Suprapubic skin (tissue), 4 donors: ENCODE data around the gene CTNND2. TPM values are rescaled to one million over a fixed set of nuclear protein-coding genes. Genes with fewer than 3 reads are reported as not detected.
"Not testable (repeated sequence)": the region's sequence is repeated elsewhere in the genome, so short reads cannot be mapped to it uniquely, and the experiment has no call there.

Experiments used
- DNase-seq, 2 donors: peaks; one replicate each; pipeline ENCODE4 v3.0.0-alpha.2; 2019; ENCODE audit warnings: low spot score in 2 of 2
- H3K27ac ChIP-seq: fragments of 200-600 bp; sonication (generic); one replicate; pipeline ENCODE4 v1.5.1; 2019
- H3K27me3 ChIP-seq: fragments of 200-600 bp; sonication (generic); one replicate; pipeline ENCODE4 v1.5.1; 2019
- H3K36me3 ChIP-seq: fragments of 200-600 bp; sonication (generic); one replicate; pipeline ENCODE4 v1.5.1; 2019
- H3K4me1 ChIP-seq: fragments of 200-600 bp; sonication (generic); one replicate; pipeline ENCODE4 v1.5.1; 2019
- H3K4me3 ChIP-seq: fragments of 200-600 bp; sonication (generic); one replicate; pipeline ENCODE4 v1.5.1; 2019; ENCODE audit warnings: mild to moderate bottlenecking
- H3K9me3 ChIP-seq: fragments of 200-600 bp; sonication (generic); one replicate; pipeline ENCODE4 v1.5.1; 2019
- EP300 ChIP-seq: sonication (generic); formaldehyde crosslinking; IDR thresholded peaks from one replicate; pipeline ENCODE4 v1.6.1; 2017; ENCODE audit warnings: antibody characterized with exemption
- POLR2A ChIP-seq, 2 donors: fragments of 450-650 bp; IDR thresholded peaks; one replicate each; pipeline ENCODE4 v1.6.1; 2017; ENCODE audit warnings: antibody characterized with exemption in 2 of 2, mild to moderate bottlenecking in 2 of 2, moderate library complexity in 2 of 2
- POLR2AphosphoS5 ChIP-seq, 3 donors: sonication (generic); formaldehyde crosslinking; IDR thresholded peaks; one replicate each; pipeline ENCODE4 v1.6.1; 2017; ENCODE audit warnings: antibody characterized with exemption in 3 of 3
- WGBS: methylation state at CpG from one replicate; pipeline ENCODE4 v1.1.5; 2018; 5-methylcytosine and 5-hydroxymethylcytosine counted together
- total RNA-seq, 4 donors: library from RNA; depleted of rRNA; stranded (reverse); fragments of >200 nt; gene quantifications; one replicate each; pipeline ENCODE4 v1.1.0, GENCODE V29; 2016
- TF ChIP-seq, protein P1 (sequence below), 2 donors: fragments of 200-600 bp in 1 of 2; fragments of 450-650 bp in 1 of 2; sonication (generic) in 1 of 2; IDR thresholded peaks; one replicate each; pipeline ENCODE4 v1.5.1; 2016 to 2019; ENCODE audit warnings: antibody characterized with exemption in 2 of 2, mild to moderate bottlenecking in 1 of 2, moderate library complexity in 1 of 2

CTNND2 gene
- total RNA-seq, 4 donors from 2014 or later: 0.40 to 3.8 (median 2.2) TPM

DNA sequence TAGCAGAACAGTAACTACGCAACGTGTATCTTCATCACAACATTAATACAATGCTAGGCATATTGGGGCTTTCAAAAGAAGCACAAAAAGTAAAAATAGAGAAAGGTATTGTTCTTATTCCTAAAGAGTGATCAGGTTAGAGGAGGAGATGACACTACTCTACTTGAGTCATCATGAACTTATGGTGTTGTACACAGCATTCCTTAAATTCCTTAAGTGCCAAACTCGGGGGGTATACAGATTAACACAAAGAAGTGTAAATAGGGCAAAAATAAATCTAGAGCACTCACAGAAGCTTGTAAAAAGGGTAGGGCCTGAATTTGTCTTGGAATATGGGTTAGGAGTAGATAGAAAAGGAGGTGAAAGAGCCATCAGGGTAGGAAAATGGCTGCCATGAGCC lies 835.2 kb downstream of the CTNND2 start:
- TF ChIP-seq EP300: no peak
- TF ChIP-seq, protein P1, sequence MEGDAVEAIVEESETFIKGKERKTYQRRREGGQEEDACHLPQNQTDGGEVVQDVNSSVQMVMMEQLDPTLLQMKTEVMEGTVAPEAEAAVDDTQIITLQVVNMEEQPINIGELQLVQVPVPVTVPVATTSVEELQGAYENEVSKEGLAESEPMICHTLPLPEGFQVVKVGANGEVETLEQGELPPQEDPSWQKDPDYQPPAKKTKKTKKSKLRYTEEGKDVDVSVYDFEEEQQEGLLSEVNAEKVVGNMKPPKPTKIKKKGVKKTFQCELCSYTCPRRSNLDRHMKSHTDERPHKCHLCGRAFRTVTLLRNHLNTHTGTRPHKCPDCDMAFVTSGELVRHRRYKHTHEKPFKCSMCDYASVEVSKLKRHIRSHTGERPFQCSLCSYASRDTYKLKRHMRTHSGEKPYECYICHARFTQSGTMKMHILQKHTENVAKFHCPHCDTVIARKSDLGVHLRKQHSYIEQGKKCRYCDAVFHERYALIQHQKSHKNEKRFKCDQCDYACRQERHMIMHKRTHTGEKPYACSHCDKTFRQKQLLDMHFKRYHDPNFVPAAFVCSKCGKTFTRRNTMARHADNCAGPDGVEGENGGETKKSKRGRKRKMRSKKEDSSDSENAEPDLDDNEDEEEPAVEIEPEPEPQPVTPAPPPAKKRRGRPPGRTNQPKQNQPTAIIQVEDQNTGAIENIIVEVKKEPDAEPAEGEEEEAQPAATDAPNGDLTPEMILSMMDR (IDR thresholded peaks at IDR 0.05): no peak
- TF ChIP-seq POLR2AphosphoS5 (IDR thresholded peaks at IDR 0.05): no peak
- no peak for TF ChIP-seq POLR2A (IDR thresholded peaks at IDR 0.05)
- no peaks in the 10 kb centered on the region for H3K4me1 ChIP-seq
- H3K4me3 ChIP-seq: no peak overlapping the region
- WGBS: 71% methylated on average over 3 of the region's 3 CpGs
- H3K27ac ChIP-seq: no peak overlapping the region
- no peaks in the 10 kb centered on the region for H3K36me3 ChIP-seq
- H3K27me3 ChIP-seq: peaks cover 3% of the 10 kb centered on the region
- H3K9me3 ChIP-seq: no peaks in the 10 kb centered on the region
- DNase-seq: no peak

DNA sequence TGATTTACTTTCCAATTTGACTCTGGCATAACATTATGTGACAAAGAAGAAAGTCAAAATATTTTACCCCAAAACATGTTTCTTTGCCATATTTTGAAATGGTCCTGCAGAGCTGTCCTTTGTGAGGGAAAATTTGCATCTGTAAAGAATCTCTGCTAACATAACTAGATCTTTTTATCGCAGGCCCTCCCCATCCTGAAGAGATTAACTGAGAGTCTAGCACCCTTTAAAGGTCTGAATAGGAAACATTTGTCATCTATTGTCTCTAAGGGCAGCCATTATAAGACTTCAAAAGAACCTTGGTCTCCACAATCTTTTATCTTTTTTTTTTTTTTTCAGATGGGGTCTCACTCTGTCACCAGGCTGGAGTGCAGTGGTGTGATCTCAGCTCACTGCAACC lies 838.5 kb downstream of the CTNND2 start:
- 86% methylated on average over 1 of the region's 1 CpG for WGBS
- not testable (repeated sequence) for H3K4me3 ChIP-seq, H3K27me3 ChIP-seq, H3K36me3 ChIP-seq, H3K9me3 ChIP-seq, H3K4me1 ChIP-seq, H3K27ac ChIP-seq, DNase-seq

DNA sequence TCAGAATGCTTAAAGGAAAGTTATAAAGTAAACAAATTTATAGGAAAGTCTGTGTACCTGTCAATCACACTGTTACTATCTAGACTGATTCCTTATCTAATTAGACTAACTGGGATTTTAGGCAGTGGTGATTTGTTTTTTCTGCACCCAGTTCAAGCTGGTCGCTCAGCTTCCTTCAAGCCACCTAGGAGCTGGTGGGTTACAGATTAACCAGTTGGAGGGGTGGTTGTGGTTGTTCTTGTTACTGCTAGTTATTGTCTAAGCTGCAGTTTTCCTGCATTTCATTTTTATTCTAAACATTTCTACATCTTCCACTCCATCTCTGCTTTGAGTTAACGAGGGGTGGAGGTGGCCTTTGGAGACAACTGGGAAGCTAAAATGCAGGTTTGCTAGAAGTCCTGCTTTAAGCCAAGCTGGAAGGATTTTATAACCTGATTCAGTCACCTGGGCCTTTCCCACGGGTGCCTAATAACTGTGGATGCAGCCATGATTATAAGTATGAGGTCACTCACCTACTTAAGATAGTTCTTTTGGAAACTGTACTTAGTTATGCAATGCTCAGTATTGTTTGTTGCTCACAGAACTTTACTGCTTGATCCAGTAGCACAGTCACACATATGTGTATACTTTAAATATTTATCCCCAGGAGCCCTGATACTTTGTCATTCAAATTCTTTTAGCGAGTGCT lies 839.3 kb downstream of the CTNND2 start:
- Histone ChIP-seq H3K4me3 (no peak overlapping the region), H3K27ac (no peak overlapping the region), H3K27me3 (no peaks in the 10 kb centered on the region), H3K4me1 (no peaks in the 10 kb centered on the region), H3K36me3 (no peaks in the 10 kb centered on the region), H3K9me3 (no peaks in the 10 kb centered on the region)
- no peak for DNase-seq
- WGBS: 73% methylated on average over 4 of the region's 4 CpGs
- no peak for TF ChIP-seq EP300
- no peak for TF ChIP-seq POLR2AphosphoS5 (IDR thresholded peaks at IDR 0.05)
- TF ChIP-seq POLR2A (IDR thresholded peaks at IDR 0.05): no peak
- TF ChIP-seq, protein P1 (IDR thresholded peaks at IDR 0.05): no peak

DNA sequence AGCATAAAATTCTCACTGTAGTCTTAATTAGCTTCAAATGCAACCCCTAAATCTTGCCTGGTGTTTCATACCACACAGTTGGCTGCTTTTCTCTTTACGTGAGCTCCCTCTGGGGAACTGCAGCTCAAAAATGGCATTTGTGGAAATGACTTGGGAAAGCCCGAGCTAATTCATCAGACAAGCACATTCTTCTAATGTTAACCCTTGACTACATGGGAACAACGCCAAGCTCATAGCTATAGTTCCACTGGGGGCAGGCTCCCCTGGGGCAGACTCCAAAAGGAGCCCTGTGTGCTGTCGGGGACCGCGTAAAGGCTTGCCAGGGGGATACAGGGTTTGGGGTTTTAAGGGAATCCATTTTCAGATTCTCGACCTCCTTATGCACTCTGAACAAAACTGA lies 841.8 kb downstream of the CTNND2 start:
- DNase-seq: no peak
- Histone ChIP-seq H3K36me3 (no peaks in the 10 kb centered on the region), H3K9me3 (no peaks in the 10 kb centered on the region), H3K4me3 (no peak overlapping the region), H3K27me3 (no peaks in the 10 kb centered on the region), H3K27ac (no peak overlapping the region), H3K4me1 (no peaks in the 10 kb centered on the region)
- WGBS: 26% methylated on average over 7 of the region's 7 CpGs
- TF ChIP-seq, protein P1 (IDR thresholded peaks at IDR 0.05): no peak
- TF ChIP-seq POLR2A (IDR thresholded peaks at IDR 0.05) (no peak), EP300 (no peak), POLR2AphosphoS5 (IDR thresholded peaks at IDR 0.05) (no peak)

DNA sequence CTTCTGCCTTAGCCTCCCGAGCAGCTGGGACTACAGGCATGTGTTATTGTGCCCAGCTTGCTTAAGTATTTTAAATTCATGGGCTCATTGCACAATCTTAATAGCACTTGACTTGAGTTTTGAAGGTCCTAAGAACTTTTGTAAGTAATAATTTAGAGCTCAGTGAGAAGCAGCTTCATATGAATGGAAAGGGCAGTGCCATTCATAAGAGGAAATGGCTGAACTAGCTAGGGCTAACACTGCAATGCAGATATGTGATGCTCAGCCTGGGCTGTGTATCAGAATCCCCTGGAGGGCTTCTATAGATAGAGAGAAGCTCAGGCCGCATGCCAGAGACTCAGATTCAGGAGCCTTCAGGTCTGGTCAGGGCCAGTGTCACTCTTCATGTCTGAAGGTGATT lies 847.7 kb downstream of the CTNND2 start:
- no peak for TF ChIP-seq POLR2A (IDR thresholded peaks at IDR 0.05)
- no peak for TF ChIP-seq POLR2AphosphoS5 (IDR thresholded peaks at IDR 0.05)
- TF ChIP-seq, protein P1 (IDR thresholded peaks at IDR 0.05): no peak
- no peak for TF ChIP-seq EP300
- H3K27me3 ChIP-seq: no peaks in the 10 kb centered on the region
- DNase-seq: no peak
- no peaks in the 10 kb centered on the region for H3K9me3 ChIP-seq
- H3K36me3 ChIP-seq: no peaks in the 10 kb centered on the region
- H3K4me3 ChIP-seq: no peak overlapping the region
- H3K4me1 ChIP-seq: no peaks in the 10 kb centered on the region
- 88% methylated on average over 2 of the region's 2 CpGs for WGBS
- no peak overlapping the region for H3K27ac ChIP-seq

DNA sequence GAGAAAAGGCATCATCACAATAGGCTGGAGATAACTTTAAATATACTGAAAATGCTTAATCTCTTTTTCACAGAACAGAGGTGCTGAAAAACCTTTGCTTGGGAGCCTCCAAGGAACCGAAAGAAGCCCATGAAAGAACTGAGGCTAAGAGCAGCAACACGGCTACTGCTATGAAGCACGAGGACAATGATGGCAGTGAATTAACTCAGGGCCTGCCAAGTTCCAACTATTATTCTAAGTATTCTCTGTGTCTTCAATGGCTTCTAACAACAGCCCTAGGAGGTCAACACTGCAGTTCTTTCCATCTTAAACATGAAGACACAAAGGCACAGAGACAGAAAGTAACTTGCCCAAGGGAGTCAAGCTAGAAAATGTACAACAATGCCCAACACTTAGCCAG lies 850.2 kb downstream of the CTNND2 start:
- Histone ChIP-seq H3K27ac (no peak overlapping the region), H3K27me3 (no peaks in the 10 kb centered on the region), H3K4me1 (no peaks in the 10 kb centered on the region), H3K36me3 (no peaks in the 10 kb centered on the region), H3K4me3 (no peak overlapping the region), H3K9me3 (no peaks in the 10 kb centered on the region)
- WGBS: 89% methylated on average over 3 of the region's 3 CpGs
- DNase-seq: no peak
- TF ChIP-seq EP300 (no peak), POLR2A (IDR thresholded peaks at IDR 0.05) (no peak)
